ENCODE data around the gene STAG3.
A peak's percentile ranks its signal among the peaks of the same experiment; 100 is the strongest.
"Not testable (repeated sequence)": the region's sequence is repeated elsewhere in the genome, so short reads cannot be mapped to it uniquely, and the experiment has no call there.

Gene STAG3

DNA sequence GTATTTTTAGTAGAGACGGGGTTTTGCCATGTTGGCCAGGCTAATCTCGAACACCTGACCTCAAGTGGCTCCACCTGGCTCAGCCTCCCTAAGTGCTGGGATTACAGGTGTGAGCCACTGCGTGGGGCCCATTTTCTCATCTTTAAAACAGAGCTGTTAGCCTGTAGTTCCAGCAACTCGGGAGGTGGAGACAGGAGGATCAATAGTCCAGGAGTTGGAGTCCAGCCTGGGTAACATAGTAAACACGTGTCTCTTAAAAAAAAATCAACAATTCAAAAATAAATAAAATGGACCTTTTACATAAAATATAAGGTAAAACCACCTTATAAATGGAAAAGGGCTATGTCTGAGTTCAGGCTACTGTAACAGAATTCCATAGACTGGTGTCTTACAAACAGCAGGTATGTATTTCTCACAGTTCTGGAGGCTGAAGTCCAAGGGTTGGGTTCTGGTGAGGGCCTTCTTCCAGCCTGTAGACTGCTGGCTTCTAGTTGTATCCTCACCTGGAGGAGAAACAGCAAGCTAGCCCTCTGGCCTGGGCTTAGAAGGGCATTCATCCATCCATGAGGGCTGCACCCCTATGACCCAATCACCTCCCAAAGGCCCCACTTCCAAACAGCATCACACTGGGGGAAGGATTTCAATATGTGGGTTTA lies 35.0 kb downstream of the STAG3 start:
- no peak for DNase-seq

DNA sequence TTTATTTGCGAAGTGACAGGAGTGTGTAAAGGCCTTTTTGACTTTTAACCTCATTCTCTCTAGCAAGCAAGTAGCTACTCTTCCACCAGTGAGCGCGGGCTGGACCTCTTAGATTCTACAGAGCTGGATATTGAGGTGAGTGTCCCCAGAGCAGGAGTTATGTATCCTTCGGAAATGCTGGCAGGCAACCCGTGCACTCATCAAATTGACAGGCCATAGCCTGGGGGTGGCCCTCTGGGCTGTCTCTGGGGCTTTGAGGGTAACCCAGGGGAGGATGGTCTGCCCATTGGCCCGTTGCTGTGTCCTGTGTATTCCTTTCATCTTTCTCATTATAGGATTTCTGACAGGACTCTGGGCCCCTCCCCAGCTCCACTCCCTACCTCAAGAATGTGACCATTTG lies 36.0 kb downstream of the STAG3 start:
- no peak for DNase-seq

- DNase-seq = peak; percentile 21
These were observed 36.6 kb downstream of the STAG3 start for GRCh38 chr7:100214356-100214755.

GRCh38 chr7:100215895-100216294 lies 38.2 kb downstream of the STAG3 start:
- no peak for DNase-seq

- DNase-seq = peak; percentile 83
These were observed 40.2 kb downstream of the STAG3 start for GRCh38 chr7:100217934-100218333.

GRCh38 chr7:100219271-100219737 lies 41.6 kb downstream of the STAG3 start:
- peak; percentile 17 for DNase-seq

DNA sequence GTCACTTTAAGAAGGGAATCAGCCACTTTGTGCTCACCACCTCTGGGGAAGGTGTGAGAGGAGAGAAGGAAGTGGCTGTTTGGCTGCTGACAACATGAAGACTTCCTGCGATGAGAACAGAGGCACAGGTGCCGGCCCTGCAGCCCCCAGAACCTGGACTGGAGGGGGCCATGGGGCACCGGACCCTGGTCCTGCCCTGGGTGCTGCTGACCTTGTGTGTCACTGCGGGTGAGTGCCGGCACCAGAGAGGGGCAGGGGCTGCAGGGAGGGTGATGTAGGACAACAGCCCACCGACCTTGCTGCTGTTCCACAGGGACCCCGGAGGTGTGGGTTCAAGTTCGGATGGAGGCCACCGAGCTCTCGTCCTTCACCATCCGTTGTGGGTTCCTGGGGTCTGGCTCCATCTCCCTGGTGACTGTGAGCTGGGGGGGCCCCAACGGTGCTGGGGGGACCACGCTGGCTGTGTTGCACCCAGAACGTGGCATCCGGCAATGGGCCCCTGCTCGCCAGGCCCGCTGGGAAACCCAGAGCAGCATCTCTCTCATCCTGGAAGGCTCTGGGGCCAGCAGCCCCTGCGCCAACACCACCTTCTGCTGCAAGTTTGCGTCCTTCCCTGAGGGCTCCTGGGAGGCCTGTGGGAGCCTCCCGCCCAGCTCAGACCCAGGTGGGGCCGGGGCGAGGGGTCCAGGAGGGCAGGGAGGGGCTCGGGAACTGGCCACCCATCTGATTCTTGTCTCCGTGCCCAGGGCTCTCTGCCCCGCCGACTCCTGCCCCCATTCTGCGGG lies 42.3 kb downstream of the STAG3 start, which contains the start of gene PVRIG:
Gene PVRIG (plus strand): TSS at position 149 of the 785 bp plus-strand sequence. CDS start 22 bp downstream, at position 171.
- DNase-seq = peak; percentile 37

DNA sequence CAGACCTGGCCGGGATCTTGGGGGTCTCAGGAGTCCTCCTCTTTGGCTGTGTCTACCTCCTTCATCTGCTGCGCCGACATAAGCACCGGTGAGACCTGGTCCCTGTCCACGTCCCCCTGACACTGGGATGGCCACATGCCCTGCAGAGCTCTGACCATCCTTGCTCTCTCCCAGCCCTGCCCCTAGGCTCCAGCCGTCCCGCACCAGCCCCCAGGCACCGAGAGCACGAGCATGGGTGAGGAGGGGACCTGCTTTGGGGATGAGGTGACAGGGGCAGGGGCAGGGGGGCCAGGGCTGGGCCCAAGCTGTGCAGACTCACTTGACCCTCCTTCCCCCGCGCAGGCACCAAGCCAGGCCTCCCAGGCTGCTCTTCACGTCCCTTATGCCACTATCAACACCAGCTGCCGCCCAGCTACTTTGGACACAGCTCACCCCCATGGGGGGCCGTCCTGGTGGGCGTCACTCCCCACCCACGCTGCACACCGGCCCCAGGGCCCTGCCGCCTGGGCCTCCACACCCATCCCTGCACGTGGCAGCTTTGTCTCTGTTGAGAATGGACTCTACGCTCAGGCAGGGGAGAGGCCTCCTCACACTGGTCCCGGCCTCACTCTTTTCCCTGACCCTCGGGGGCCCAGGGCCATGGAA lies 43.0 kb downstream of the STAG3 start:
- no peak for DNase-seq

DNA sequence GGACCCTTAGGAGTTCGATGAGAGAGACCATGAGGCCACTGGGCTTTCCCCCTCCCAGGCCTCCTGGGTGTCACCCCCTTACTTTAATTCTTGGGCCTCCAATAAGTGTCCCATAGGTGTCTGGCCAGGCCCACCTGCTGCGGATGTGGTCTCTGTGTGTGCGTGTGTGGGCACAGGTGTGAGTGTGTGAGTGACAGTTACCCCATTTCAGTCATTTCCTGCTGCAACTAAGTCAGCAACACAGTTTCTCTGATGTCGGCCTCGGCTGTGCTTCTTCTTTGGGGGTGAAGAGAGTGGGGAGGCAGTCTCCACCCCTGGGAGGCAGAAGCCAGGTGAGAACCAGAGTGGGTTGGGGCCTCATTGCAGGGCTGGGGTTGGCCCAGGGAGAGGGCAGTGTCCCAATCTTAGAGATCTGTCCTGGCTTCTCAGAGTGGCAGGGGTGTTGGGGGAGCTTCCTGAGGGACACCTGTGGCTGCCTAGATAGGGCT lies 43.6 kb downstream of the STAG3 start:
- peak; percentile 87 for DNase-seq

- peak; percentile 38 for DNase-seq
These were observed 44.2 kb downstream of the STAG3 start for GRCh38 chr7:100221767-100222444.

DNA sequence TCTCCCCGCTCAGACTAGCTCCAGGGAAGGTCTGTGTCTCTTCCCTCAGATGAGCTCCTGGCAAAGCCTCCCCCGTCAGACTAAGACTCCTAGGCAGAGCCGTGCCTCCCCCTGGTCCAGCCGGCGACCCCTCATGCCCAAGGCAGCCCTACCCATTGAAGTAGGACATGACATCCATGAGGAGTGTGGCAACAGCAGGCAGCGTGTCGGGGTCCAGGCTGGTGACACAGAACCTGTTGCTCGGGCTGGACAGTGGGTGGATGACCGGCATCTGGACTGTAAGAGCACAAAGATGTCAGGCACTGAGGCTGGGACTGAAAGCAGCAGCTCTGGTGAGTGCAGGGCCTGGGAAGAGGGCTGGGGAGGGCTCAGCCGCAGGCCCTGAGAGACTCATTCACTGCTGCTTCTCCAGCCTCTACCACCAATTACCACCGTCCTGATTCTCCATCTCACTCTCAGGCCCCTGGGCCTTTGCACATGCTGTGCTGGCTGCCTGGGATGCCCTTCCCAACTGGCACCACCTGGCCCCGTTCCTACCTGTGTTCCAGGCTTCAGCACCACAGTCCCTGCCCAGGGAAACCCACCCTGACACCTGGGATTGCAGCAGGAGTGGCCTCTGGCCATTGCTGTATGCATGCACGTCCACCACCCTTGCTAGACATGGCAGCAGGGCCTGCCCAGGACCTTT lies 44.9 kb downstream of the STAG3 start:
- DNase-seq = no peak

DNA sequence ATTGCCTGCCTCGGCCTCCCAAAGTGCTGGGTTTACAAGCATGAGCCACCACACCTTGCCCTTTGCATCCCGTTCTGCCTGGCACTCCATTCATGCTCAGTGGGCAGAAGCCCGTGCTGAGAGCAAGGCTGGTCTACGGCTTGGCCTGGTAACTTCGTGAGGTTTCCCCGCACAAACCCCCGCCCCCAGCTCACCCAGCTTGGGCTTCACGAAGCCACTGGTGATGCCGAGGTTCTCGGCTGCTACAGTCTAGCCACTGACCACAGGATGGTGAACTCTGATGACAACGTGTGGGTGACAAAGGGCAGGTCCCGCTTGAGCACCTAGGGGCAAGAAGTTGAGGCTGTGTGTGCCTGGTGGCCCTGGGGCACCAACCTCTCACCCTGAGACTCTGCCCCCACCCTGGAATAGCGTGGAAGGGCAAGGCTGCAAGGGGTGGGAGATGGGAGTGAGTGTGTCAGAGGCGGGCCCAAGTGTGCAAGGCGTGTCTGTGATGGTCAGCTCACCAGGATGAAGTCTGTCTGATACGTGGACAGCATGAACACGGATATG lies 45.7 kb downstream of the STAG3 start:
- not testable (repeated sequence) for DNase-seq

DNA sequence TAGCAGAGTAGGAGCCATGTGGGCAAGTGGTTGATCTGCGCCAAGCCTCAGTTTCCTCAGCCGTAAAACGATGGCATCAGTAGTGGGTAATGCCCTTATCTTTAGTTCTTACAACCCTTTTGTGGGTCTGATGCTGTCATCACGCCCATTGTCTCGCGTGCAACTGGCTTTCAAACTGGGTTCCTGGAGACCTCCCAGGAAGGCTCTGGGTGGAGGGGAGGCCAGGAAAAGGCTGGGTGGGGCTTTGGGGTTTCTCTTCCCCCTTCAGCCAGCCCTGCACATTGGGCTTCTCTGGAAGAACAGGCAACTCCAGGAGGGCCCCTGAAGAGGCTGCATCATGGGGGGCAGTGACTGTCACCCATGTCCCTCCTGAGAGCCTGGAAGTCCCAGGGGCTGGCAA lies 47.2 kb downstream of the STAG3 start:
- DNase-seq = not testable (repeated sequence)

DNA sequence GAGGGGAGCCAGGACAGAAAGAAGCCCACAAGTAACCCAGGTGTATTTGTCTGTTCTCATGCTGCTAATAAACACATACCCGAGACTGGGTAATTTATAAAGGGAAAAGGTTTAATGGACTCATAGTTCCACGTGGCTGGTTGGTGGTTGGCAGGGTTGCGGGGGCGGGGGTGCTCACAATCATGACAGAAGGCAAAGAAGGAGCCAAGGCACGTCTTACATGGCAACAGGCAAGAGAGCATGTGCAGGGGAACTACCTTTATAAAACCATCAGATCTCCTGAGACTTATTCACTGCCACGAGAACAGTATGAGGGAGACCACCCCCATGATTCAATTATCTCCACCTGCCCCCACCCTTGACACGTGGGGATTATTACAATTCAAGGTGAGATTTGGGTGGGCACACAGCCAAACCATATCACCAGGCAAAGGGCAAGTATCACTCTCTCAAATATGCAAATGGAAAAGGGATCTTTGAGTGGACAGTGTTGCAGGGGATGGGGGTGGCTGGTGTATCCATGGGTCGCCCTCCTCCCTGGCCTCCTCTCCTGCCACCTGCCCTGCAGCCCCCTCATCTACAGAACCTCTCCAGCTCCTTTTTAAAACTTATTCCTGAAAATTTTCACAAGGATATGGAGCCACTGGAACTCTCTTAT lies 57.1 kb downstream of the STAG3 start:
- not testable (repeated sequence) for DNase-seq

DNA sequence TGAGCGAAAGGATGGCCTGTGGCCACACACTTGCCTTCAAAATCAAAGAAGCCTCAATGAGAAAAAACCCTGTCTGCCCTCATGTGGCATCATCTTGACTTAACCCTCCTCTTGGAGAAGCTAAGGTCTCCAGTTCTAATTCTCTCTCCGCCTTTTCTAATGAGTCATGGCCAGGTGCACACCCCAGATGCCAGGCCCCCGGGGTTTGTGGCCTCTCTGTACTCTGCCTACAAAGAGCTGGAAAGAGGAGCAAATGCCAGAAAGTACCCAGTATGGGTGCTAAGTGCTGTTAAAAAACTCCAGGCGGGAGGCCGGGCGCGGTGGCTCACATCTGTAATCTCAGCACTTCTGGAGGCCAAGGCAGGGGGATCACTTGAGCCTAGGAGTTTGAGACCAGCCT lies 62.3 kb downstream of the STAG3 start:
- not testable (repeated sequence) for DNase-seq

DNA sequence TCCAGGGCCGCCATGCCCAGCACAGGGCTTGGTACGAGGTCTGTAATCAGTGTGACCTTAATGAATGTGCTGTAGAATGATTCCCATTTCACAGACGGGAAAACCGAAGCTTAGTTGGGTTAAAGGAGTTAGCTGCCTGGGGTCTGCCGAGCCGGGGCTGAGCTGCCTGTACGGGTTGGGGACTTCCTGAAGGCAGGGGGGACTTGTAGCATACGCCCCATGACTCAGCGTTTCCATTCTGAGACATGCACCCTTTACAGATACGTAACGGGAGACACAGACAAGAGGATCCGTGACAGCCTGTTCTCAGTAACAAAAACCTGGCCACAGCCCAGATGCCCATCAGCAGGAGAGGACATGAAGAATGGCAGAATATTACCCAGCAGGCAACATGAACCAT lies 65.7 kb downstream of the STAG3 start:
- peak; percentile 41 for DNase-seq

DNA sequence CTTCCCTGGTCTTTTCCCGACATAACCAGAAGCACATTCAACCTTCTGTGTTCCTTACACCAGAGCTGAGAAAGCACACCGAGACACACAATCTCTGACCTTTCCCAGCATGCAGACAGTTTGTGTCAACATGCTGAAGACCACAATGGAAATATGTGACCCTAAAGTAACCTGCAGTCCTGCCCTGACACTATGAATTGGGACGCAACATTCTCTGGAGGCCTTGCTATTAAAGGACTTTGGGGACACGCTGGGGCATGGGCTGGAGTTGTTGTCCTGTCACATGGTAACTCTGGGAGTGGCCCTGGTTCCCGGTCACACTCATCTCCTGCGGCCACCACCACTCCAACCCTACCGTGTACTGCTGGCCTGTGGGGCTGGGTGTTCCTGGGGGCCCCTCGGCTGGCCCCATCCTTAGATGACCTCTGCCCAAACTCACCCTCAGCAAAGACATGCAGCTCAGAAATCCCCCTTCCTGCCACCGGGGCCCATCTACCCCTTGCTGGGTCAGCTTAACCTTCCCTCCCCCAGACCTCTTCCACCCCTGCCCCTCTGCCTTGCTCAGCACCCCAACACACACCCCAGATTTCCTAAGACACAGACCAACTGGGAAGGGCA lies 67.4 kb downstream of the STAG3 start:
- DNase-seq = not testable (repeated sequence)

DNA sequence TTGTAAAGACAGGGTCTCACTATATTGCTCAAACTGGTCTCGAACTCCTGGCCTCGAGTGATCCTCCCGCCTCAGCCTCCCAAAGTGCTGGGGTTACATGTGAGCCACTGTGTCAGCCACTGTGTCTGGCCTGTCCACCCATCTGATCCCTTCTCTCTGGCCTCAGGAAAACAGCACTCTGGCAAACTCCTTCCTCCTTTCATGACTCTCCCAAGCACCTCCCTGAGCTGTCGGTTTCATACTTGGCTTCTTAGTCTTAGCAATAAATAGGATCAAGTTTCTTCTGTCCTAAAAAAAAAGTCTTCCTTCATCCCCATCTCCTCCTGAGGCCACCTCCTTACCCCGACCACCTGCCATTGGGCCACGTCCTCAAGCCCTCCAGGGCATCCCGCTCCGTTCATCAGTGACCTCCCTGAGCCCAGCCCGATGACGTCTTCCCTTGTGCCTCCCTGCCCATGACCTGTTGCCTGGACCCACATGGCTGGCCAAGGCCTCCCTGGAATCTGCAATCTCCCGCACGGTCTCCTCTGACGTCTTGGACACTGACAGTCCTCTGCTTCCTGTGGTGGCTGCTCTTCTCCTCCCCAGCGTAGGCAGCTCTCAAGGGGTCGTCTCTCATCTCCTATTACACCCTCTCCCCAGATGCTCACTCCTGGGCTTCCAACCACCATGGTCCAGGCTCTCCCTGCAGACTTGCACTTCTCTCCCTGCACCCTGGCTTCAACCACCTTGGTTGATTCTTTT lies 68.6 kb downstream of the STAG3 start:
- not testable (repeated sequence) for DNase-seq

DNA sequence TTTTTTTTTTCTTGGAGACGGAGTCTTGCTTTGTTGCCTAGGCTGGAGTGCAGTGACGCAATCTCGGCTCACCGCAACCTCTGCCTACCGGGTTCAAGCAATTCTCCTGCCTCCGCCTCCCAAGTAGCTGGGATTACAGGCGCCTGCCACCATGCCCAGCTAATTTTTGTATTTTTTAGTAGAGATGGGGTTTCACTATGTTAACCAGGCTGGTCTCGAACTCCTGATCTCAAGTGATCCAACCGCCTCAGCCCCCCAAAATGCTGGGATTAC lies 69.1 kb downstream of the STAG3 start:
- not testable (repeated sequence) for DNase-seq

DNA sequence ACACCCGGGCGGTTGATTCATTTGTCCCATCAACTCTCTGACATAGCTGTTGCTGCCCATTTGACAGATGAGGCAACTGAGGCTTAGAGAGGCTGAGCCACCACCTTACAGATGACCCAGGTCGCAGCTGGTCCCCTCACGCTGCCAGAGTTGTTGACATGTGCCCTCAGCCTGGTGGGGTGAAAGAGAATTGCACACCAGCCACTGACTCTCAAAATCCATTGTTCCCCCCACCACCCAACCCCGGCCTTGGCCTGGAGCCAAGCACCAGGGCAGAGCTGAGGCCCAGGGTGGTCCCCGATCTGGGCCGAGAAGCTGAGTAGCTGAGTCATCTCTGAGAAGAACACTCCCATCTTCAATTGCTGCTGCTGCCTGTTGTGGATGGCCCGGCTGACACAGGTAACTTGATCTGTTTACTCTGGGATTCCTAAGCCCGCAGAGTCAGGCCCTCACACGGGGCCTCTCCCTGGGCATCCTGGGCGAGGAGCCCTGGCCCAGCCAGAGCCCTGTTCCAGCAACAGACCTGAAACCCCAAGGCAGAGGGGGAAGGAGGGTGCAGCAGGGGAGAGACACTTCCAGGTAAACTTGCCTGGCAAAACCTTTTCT lies 69.5 kb downstream of the STAG3 start:
- DNase-seq = no peak
